GM13976 (cell line): ENCODE data around the gene TTLL7.

Source experiments
- DNase-seq: peaks from one replicate; pipeline ENCODE4 v3.0.0; 2012; ENCODE audit warnings: low spot score
- CTCF ChIP-seq: IDR thresholded peaks from 2 replicates; pipeline ENCODE4 v1.5.1; 2012; ENCODE audit warnings: borderline replicate concordance, mild to moderate bottlenecking; ENCODE audit not compliant: insufficient read depth; ENCODE audit errors: extremely low read depth, missing control alignments, control extremely low read depth
- in situ Hi-C: fragments of 300-500 bp; cut with MboI; formaldehyde crosslinking; loops from one replicate; pipeline ENCODE4 v1.12.0; 2022; ENCODE audit warnings: low sequenced_read_pairs, mixed read lengths, inconsistent platforms; ENCODE audit not compliant: unreplicated experiment

The TTLL7 gene

DNA sequence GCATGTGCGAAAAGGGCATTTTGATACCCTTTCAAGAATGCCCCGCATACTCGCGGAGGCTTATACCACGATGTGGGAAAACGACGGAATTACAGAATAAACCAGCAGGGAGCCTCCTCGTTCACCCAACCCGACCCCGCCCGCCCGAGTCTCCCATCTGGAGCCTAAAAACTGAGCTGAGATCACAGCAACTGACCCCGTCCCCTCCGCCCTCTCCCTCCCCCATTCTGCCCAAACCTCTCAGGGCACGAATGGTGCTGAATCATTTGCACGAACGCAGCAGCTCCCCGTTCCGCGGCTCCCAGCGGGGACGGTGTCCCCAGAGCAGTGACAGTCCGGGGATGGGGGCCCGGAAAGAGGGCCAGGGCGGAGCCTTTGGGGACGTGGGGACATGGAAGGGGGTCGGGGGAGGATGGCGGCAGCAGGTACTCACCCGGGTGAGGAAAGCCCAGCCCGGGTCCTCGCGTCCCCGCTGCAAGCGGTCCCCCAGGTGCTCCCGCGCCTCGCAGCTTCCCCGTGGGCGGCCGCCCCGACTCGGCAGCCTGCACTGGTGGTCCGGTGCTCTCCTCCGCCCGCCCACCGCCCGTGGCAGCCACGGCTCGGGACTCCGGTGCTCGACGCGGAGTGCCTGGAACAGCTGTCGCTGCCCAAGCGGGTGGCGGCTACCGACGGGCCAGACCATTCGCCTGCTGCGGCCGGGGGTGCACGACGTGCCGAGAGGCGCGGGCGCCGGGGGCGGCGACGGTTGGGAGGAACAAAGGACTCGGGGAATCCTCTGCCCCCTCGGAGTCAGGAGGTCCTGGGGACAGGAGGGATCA, at the start of gene TTLL7:
Gene TTLL7 (minus strand): TSS at position 635 of the 818 bp plus-strand sequence. CDS start 46,921 bp downstream, outside the sequence.
- in situ Hi-C loops, result no loop called here
- TF ChIP-seq CTCF, result no peak

GRCh38 chr1:84042461-84042860, 43.5 kb upstream of the TTLL7 start:
- DNase-seq, result no peak
- in situ Hi-C loops, result no loop called here
- TF ChIP-seq CTCF, result no peak

More for the DNA sequence above, at the start of gene TTLL7:
- DNase-seq, result peak; percentile 83

DNA sequence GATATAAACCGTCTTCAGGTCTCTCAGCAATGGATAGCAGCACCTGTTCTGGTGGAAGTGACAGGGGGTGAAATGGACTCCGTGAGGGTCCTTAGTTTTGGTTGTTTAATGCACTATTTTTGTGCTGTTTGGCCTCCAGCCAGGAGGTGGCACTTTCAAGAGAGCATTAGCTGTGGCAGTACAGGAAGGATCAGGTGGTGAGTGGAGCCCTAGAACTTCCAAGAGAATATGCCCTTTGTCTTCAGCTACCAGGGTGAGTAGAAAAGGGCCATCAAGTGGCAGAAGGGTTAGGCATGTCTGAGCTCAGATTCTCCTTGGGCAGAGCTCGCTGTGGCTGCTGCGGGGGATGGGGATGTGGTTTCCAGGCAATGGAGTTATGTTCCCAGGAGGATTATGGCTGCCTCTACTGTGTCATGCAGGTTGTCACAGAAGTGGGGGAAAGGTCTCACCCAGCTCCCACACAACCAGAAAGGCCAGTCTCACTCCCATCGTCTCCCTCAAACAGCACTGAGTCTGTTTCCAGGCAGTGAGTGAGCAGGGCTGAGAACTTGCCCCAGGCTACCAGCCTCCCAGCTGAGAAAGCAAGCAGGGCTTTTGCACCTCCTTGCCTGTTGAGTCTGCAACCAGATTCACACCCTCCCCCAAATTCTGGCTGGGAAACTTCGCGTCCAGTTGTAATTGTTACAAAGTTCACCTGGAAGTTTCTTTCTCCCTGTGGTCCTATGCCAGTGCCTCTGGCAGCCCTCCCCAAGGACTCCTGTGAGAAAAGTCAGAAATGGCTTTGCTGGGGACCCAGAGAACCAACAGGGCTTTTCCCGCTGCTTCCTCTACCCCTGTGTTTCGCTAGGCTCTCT, 39.1 kb upstream of the TTLL7 start:
- DNase-seq, result no peak
- in situ Hi-C loops, result no loop called here
- no peak for TF ChIP-seq CTCF

- TF ChIP-seq CTCF, result no peak
- in situ Hi-C loops, result no loop called here
- no peak for DNase-seq
These were observed 32.9 kb upstream of the TTLL7 start for GRCh38 chr1:84031802-84032327.

DNA sequence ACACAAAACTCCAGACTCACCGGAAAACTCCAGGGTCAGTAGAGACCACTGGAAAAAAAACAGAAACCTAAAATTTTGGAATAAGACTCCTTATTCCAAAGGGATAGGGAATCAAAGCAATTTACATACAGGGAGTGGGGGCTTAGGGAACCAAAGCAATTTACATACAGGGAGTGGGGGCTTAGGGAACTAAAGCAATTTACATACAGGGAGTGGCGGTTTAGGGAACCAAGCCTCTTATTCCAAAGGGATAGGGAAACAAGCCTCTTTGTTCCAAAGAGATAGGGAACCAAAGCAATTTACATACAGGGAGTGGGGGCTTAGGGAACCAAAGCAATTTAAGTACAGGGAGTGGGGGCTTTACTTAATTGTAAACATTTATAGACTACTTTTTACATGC, 28.4 kb upstream of the TTLL7 start:
- in situ Hi-C loops, result no loop called here
- no peak for DNase-seq
- no peak for TF ChIP-seq CTCF

DNA sequence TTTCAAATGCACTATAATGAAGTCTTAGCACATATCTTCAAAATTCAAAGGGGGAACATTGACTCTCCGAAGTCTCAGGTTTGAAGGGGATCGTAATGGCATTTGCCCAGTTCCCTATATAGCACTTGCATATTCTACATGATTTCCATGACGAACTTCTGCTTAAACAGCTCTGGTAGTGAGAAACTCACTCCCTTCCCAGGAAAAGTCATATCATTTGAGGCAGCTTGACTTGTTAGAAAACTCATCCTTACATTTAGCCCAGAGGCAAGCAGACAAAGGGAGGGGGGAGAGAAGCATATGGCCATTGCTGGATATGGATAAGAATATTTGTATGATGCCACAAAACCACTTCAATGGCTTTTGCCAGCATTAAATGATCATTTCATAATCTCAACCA, 27.0 kb upstream of the TTLL7 start:
- in situ Hi-C loops, result no loop called here
- DNase-seq, result no peak
- TF ChIP-seq CTCF, result no peak
